CD14-positive monocyte (primary cell): Measurements from ENCODE around the gene TEN1. TPM values are rescaled to one million over a fixed set of nuclear protein-coding genes. Genes with fewer than 3 reads are reported as not detected.

Experiments
- DNase-seq, 3 donors: peaks; one replicate each; pipeline ENCODE4 v3.0.0-alpha.2; 2011 to 2022
- H2AFZ ChIP-seq: 2 replicates; pipeline ENCODE4 v1.6.0; 2012; ENCODE audit warnings: mild to moderate bottlenecking, low read depth, low read length, inconsistent platforms; ENCODE audit not compliant: insufficient read depth, poor library complexity, severe bottlenecking
- H3K27ac ChIP-seq, 2 donors: 1 replicate in 1 of 2; 2 replicates in 1 of 2; pipeline ENCODE4 v1.5.1; 2012 to 2013; ENCODE audit warnings: low read length in 2 of 2, control low read depth in 1 of 2, inconsistent platforms in 1 of 2, low read depth in 1 of 2, mild to moderate bottlenecking in 1 of 2
- H3K27me3 ChIP-seq, 2 donors: one replicate each; pipeline versions ENCODE4 v1.6.0 to v1.6.1; 2011 to 2013; ENCODE audit warnings: low read length in 2 of 2; ENCODE audit not compliant: control insufficient read depth in 2 of 2, insufficient read depth in 2 of 2
- H3K36me3 ChIP-seq, 2 donors: replicated peaks in 1 of 2; 1 replicate in 1 of 2; 2 replicates in 1 of 2; pipeline versions ENCODE4 v1.5.1 to v1.6.1; 2012 to 2013; ENCODE audit warnings: low read length in 2 of 2, control low read depth in 1 of 2, inconsistent platforms in 1 of 2, mild to moderate bottlenecking in 1 of 2; ENCODE audit not compliant: insufficient read depth in 2 of 2, control insufficient read depth in 1 of 2
- H3K4me1 ChIP-seq, 2 donors: 1 replicate in 1 of 2; 2 replicates in 1 of 2; pipeline versions ENCODE4 v1.5.1 to v1.6.1; 2012 to 2013; ENCODE audit warnings: low read length in 2 of 2, control low read depth in 1 of 2, inconsistent platforms in 1 of 2, mild to moderate bottlenecking in 1 of 2, moderate library complexity in 1 of 2; ENCODE audit not compliant: insufficient read depth in 2 of 2, control insufficient read depth in 1 of 2
- H3K4me2 ChIP-seq: replicated peaks from 2 replicates; pipeline ENCODE3; 2012; ENCODE audit warnings: low read length, moderate library complexity, mild to moderate bottlenecking; ENCODE audit not compliant: poor library complexity, severe bottlenecking; ENCODE audit errors: extremely low read depth
- H3K4me3 ChIP-seq, 3 experiments: fragments of 200-600 bp in 1 of 3; sonication (generic) in 1 of 3; replicated peaks in 1 of 3; 1 replicate in 2 of 3; 2 replicates in 1 of 3; pipeline ENCODE4 v1.5.1; 2011 to 2013; ENCODE audit warnings: low read length in 3 of 3, mild to moderate bottlenecking in 3 of 3, control low read depth in 2 of 3, low read depth in 2 of 3, inconsistent platforms in 1 of 3, moderate library complexity in 1 of 3
- H3K79me2 ChIP-seq: 2 replicates; pipeline ENCODE4 v1.6.0; 2012; ENCODE audit warnings: mild to moderate bottlenecking, control low read depth, inconsistent platforms, low read length, moderate library complexity; ENCODE audit not compliant: insufficient read depth
- H3K9ac ChIP-seq: 2 replicates; pipeline ENCODE4 v1.6.0; 2017; ENCODE audit warnings: low read length, mild to moderate bottlenecking; ENCODE audit not compliant: insufficient read depth, poor library complexity, severe bottlenecking
- H3K9me3 ChIP-seq, 2 donors: replicated peaks in 1 of 2; 1 replicate in 1 of 2; 2 replicates in 1 of 2; pipeline versions ENCODE4 v1.5.1 to v1.6.1; 2012 to 2013; ENCODE audit warnings: low read length in 2 of 2, control low read depth in 1 of 2; ENCODE audit not compliant: control insufficient read depth in 1 of 2, insufficient read depth in 1 of 2
- H4K20me1 ChIP-seq: 2 replicates; pipeline ENCODE4 v1.6.0; 2012; ENCODE audit warnings: mild to moderate bottlenecking, low read length, control low read depth, moderate library complexity; ENCODE audit not compliant: insufficient read depth
- H3K27ac Mint-ChIP-seq, 7 donors: one replicate each; pipeline ENCODE4 v1.8.0; 2020; ENCODE audit warnings: mild to moderate bottlenecking in 7 of 7, mixed read lengths in 7 of 7, moderate library complexity in 6 of 7, inconsistent platforms in 2 of 7
- H3K27me3 Mint-ChIP-seq, 3 donors: one replicate each; pipeline ENCODE4 v1.8.0; 2021 to 2022; ENCODE audit warnings: low read depth in 3 of 3, mild to moderate bottlenecking in 3 of 3, mixed read lengths in 3 of 3, moderate library complexity in 3 of 3, inconsistent platforms in 1 of 3
- H3K36me3 Mint-ChIP-seq, 2 donors: one replicate each; pipeline ENCODE4 v1.8.0; 2020; ENCODE audit warnings: mixed read lengths in 2 of 2, inconsistent platforms in 1 of 2, mild to moderate bottlenecking in 1 of 2
- H3K4me1 Mint-ChIP-seq: one replicate; pipeline ENCODE4 v1.8.0; 2020; ENCODE audit warnings: mild to moderate bottlenecking, mixed read lengths
- H3K4me3 Mint-ChIP-seq, 2 donors: one replicate each; pipeline ENCODE4 v1.8.0; 2020; ENCODE audit warnings: mild to moderate bottlenecking in 2 of 2, mixed read lengths in 2 of 2, moderate library complexity in 1 of 2
- H3K9me3 Mint-ChIP-seq, 7 donors: one replicate each; pipeline ENCODE4 v1.8.0; 2020 to 2022; ENCODE audit warnings: mixed read lengths in 7 of 7, mild to moderate bottlenecking in 6 of 7, moderate library complexity in 6 of 7, inconsistent platforms in 2 of 7
- WGBS: methylation state at CpG from one replicate; pipeline ENCODE4 v1.1.5; 2013; ENCODE audit warnings: missing lambda C conversion rate; ENCODE audit not compliant: insufficient coverage; 5-methylcytosine and 5-hydroxymethylcytosine counted together
- intact Hi-C, 2 donors: fragments of 100-400 bp; cut with micrococcal nuclease; formaldehyde crosslinking; loops; one replicate each; pipeline versions ENCODE4 v1.15.0 to v1.15.1; 2023
- polyA plus RNA-seq, 3 donors: library from polyadenylated mRNA; depleted of rRNA in 1 of 3; unstranded in 2 of 3; stranded (reverse) in 1 of 3; fragments of 300-500 nt in 2 of 3; fragments of >200 nt in 1 of 3; fragmentation: Illumina TruSeq in 2 of 3; gene quantifications; 1 replicate in 2 of 3; 2 replicates in 1 of 3; pipeline ENCODE4 v1.2.3, GENCODE V29; 2012 to 2021
- TF ChIP-seq, protein P1 (sequence below): fragments of 200-600 bp; IDR thresholded peaks from one replicate; pipeline ENCODE4 v1.8.0; 2022; ENCODE audit warnings: antibody characterized with exemption, mild to moderate bottlenecking

Gene TEN1
- polyA plus RNA-seq, 3 donors, result 22.4 to 37.2 (median 31.3) TPM

DNA sequence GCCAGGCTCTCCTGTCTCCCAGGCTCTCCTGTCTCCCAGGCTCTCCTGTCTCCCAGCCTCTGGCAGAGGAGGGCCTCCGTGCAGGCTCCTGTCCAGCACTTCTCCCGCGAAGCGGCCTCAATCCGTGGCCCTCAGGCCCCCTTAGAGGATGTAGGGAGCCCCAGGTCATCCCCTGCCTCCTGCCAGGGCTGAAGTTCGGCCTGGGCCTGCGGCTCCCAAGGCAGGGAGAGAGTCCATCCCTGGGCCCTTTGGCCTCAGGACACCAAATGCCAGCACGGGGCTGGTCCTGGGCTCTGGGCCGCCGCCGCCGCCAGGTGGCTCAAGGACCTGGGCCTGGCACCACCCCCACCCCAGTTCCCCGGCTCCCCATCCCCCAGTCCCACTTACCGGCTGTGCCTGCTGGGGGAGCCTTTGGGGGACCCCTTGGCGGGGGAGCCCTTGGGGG lies 47.7 kb downstream of the TEN1 start:
- H3K27ac Mint-ChIP-seq, result no peak overlapping the region

GRCh38 chr17:76027159-76027839 lies 48.3 kb downstream of the TEN1 start, which contains the start of gene EVPL:
TSS of gene EVPL (minus strand) at chr17:76027306. CDS start at chr17:76027198, 108 bp downstream.
- no peaks in the 10 kb centered on the region for H4K20me1 ChIP-seq
- Mint-ChIP-seq H3K9me3 (peaks cover 0 to 6% (median 0%) of the 10 kb centered on the region in 7 donors), H3K27me3 (peaks cover 10 to 23% (median 14%) of the 10 kb centered on the region in 3 donors), H3K4me3 (no peak within 1 kb of the TSS), H3K27ac (no peak within 1 kb of the TSS), H3K4me1 (peaks cover 20% of the 10 kb centered on the region), H3K36me3 (no peaks in the 10 kb centered on the region)
- no peak for DNase-seq
- no peak within 1 kb of the TSS for H3K4me3 ChIP-seq
- H3K9ac ChIP-seq, result no peak within 1 kb of the TSS
- peaks cover 7 to 10% of the 10 kb centered on the region in 2 donors for H3K4me1 ChIP-seq
- peaks cover 0 to 2% of the 10 kb centered on the region in 2 donors for H3K27me3 ChIP-seq
- no peak within 1 kb of the TSS for H2AFZ ChIP-seq
- WGBS, result 95% methylated on average over 11 of the region's 24 CpGs
- H3K36me3 ChIP-seq, result no peaks in the 10 kb centered on the region
- intact Hi-C loops, result no loop called here
- TF ChIP-seq, protein P1, sequence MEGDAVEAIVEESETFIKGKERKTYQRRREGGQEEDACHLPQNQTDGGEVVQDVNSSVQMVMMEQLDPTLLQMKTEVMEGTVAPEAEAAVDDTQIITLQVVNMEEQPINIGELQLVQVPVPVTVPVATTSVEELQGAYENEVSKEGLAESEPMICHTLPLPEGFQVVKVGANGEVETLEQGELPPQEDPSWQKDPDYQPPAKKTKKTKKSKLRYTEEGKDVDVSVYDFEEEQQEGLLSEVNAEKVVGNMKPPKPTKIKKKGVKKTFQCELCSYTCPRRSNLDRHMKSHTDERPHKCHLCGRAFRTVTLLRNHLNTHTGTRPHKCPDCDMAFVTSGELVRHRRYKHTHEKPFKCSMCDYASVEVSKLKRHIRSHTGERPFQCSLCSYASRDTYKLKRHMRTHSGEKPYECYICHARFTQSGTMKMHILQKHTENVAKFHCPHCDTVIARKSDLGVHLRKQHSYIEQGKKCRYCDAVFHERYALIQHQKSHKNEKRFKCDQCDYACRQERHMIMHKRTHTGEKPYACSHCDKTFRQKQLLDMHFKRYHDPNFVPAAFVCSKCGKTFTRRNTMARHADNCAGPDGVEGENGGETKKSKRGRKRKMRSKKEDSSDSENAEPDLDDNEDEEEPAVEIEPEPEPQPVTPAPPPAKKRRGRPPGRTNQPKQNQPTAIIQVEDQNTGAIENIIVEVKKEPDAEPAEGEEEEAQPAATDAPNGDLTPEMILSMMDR, result no peak
- H3K9me3 ChIP-seq, result no peaks in the 10 kb centered on the region
- H3K79me2 ChIP-seq, result no peaks in the 10 kb centered on the region
- H3K27ac ChIP-seq, result no peak within 1 kb of the TSS
- no peak within 1 kb of the TSS for H3K4me2 ChIP-seq

More for the DNA sequence above, 47.7 kb downstream of the TEN1 start:
- peaks cover 9 to 27% (median 14%) of the 10 kb centered on the region in 3 donors for H3K27me3 Mint-ChIP-seq
- H3K79me2 ChIP-seq, result no peaks in the 10 kb centered on the region
- no peak overlapping the region for H3K4me3 Mint-ChIP-seq
- intact Hi-C loops, result no loop called here
- H2AFZ ChIP-seq, result no peak overlapping the region
- H3K36me3 Mint-ChIP-seq, result no peaks in the 10 kb centered on the region
- TF ChIP-seq, protein P1, result no peak
- H3K4me2 ChIP-seq, result no peak overlapping the region
- no peaks in the 10 kb centered on the region for H3K36me3 ChIP-seq
- H3K27ac ChIP-seq, result no peak overlapping the region
- 89% methylated on average over 6 of the region's 15 CpGs for WGBS
- H3K9me3 ChIP-seq, result no peaks in the 10 kb centered on the region
- H3K4me1 ChIP-seq, result peaks cover 7 to 10% of the 10 kb centered on the region in 2 donors
- H3K4me1 Mint-ChIP-seq, result peaks cover 20% of the 10 kb centered on the region
- peaks cover 0 to 6% (median 0%) of the 10 kb centered on the region in 7 donors for H3K9me3 Mint-ChIP-seq
- no peak for DNase-seq
- no peaks in the 10 kb centered on the region for H4K20me1 ChIP-seq
- no peak overlapping the region for H3K9ac ChIP-seq
- peaks cover 0 to 2% of the 10 kb centered on the region in 2 donors for H3K27me3 ChIP-seq
- H3K4me3 ChIP-seq, result no peak overlapping the region
